Peyer's patch (tissue), 4 donors: Measurements from ENCODE around the gene WBP2. TPM values are rescaled to one million over a fixed set of nuclear protein-coding genes. Genes with fewer than 3 reads are reported as not detected.
"Not testable (repeated sequence)": the region's sequence is repeated elsewhere in the genome, so short reads cannot be mapped to it uniquely, and the experiment has no call there.

Experiments
- DNase-seq, 3 donors: peaks; one replicate each; pipeline ENCODE4 v3.0.0-alpha.2; 2017 to 2019
- H3K27ac ChIP-seq, 4 donors: fragments of 200-600 bp; sonication (generic); one replicate each; pipeline ENCODE4 v1.5.1; 2016 to 2019
- H3K27me3 ChIP-seq, 2 donors: fragments of 200-600 bp; sonication (generic); one replicate each; pipeline ENCODE4 v1.5.1; 2019
- H3K36me3 ChIP-seq, 3 donors: fragments of 200-600 bp; sonication (generic); one replicate each; pipeline ENCODE4 v1.5.1; 2016 to 2019
- H3K4me1 ChIP-seq, 4 donors: fragments of 200-600 bp; sonication (generic); one replicate each; pipeline ENCODE4 v1.5.1; 2016 to 2019
- H3K4me3 ChIP-seq, 4 donors: fragments of 200-600 bp; sonication (generic); 1 replicate in 3 of 4; 2 replicates in 1 of 4; pipeline ENCODE4 v1.5.1; 2016 to 2019; ENCODE audit warnings: mild to moderate bottlenecking in 1 of 4
- H3K9me3 ChIP-seq, 4 donors: fragments of 200-600 bp; sonication (generic); one replicate each; pipeline ENCODE4 v1.5.1; 2016 to 2019; ENCODE audit warnings: mild to moderate bottlenecking in 1 of 4
- CTCF ChIP-seq, 6 experiments: fragments of 450-650 bp in 4 of 6; fragments of 200-600 bp in 2 of 6; sonication (generic) in 1 of 6; IDR thresholded peaks; one replicate each; pipeline ENCODE4 v1.5.1; 2017 to 2019; ENCODE audit warnings: antibody characterized with exemption in 6 of 6, mild to moderate bottlenecking in 3 of 6, moderate library complexity in 1 of 6
- POLR2A ChIP-seq, 2 donors: fragments of 450-650 bp; IDR thresholded peaks; one replicate each; pipeline ENCODE4 v1.5.1; 2017; ENCODE audit warnings: antibody characterized with exemption in 2 of 2, mild to moderate bottlenecking in 2 of 2, moderate library complexity in 2 of 2
- total RNA-seq, 4 donors: library from RNA; depleted of rRNA; stranded (reverse); fragments of >200 nt; gene quantifications; one replicate each; pipeline ENCODE4 v1.1.0, GENCODE V29; 2016

Gene WBP2
- total RNA-seq, 4 donors from 2014 or later = 45.4 to 61.4 (median 53.7) TPM

- TF ChIP-seq CTCF (IDR thresholded peaks at IDR 0.05) (no peak), POLR2A (IDR thresholded peaks at IDR 0.05) (no peak)
- Histone ChIP-seq H3K9me3 (no peaks in the 10 kb centered on the region), H3K4me3 (no peak overlapping the region), H3K36me3 (peaks cover 0 to 18% (median 0%) of the 10 kb centered on the region in 3 donors), H3K27ac (peak overlapping the region; percentile 86 to 95 (median 92)), H3K27me3 (no peaks in the 10 kb centered on the region), H3K4me1 (peaks cover 4 to 59% (median 29%) of the 10 kb centered on the region in 4 donors)
- no peak for DNase-seq
These were observed 19.4 kb upstream of the WBP2 start for GRCh38 chr17:75874323-75875181.

GRCh38 chr17:75873587-75874322 is 18.6 kb upstream of the WBP2 start:
- Histone ChIP-seq H3K27ac (peak overlapping the region; percentile 64 to 95 (median 81)), H3K9me3 (no peaks in the 10 kb centered on the region), H3K4me3 (no peak overlapping the region), H3K36me3 (peaks cover 0 to 18% (median 0%) of the 10 kb centered on the region in 3 donors), H3K27me3 (no peaks in the 10 kb centered on the region), H3K4me1 (peaks cover 7 to 67% (median 29%) of the 10 kb centered on the region in 4 donors)
- TF ChIP-seq POLR2A (IDR thresholded peaks at IDR 0.05) (no peak), CTCF (IDR thresholded peaks at IDR 0.05) (no peak)
- no peak for DNase-seq

GRCh38 chr17:75872434-75873351 is 17.6 kb upstream of the WBP2 start:
- peaks cover 7 to 68% (median 22%) of the 10 kb centered on the region in 4 donors for H3K4me1 ChIP-seq
- H3K36me3 ChIP-seq = peaks cover 0 to 18% (median 0%) of the 10 kb centered on the region in 3 donors
- no peaks in the 10 kb centered on the region for H3K9me3 ChIP-seq
- no peak overlapping the region for H3K4me3 ChIP-seq
- DNase-seq = peak; percentile 56 to 84 (median 69)
- peak overlapping the region; percentile 64 to 95 (median 76) for H3K27ac ChIP-seq
- no peaks in the 10 kb centered on the region for H3K27me3 ChIP-seq
- TF ChIP-seq CTCF (IDR thresholded peaks at IDR 0.05) (no peak), POLR2A (IDR thresholded peaks at IDR 0.05) (no peak)

GRCh38 chr17:75870228-75870627 is 15.1 kb upstream of the WBP2 start:
- peaks cover 0 to 50% (median 5%) of the 10 kb centered on the region in 4 donors for H3K4me1 ChIP-seq

DNA sequence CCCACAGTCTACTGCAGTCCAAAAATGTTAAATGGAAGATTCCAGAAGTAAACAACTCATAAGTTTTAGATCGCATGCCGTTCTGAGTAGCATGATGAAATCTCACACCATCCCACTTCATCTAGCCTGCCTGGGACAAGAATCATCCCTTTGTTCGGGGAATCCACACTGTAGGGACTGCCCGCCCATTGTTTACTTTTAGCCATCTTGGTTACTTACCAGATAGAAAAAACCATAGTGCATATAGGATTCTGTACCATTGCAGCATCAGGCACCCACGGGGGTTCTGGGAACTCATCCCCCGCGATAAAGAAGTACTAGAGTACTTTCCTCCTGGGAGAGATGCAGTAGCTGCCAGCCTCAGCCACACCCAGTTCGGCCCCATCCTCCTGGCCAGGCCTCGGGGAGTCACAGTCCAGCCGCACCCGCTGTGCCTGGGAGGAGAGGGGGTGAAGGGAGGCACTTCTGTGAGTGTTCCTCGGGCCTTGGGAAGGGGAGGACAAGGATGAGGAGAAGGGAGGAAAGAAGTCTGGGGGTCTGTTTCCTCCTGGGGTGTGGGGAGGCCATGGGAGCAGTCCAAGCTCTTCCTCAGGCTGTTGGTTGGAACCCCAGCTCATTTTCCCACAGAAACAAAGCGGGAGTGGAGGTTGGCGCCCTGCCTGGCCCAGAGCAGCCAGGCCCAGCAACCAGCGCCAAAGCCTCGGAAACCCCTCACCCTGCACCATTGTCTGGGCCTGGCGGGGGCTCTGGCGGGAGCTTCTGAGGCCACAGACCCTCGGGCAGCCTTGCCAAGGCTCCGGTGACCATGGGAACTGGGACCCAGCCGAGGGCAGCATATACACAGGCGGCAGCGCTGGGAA is 14.4 kb upstream of the WBP2 start:
- Histone ChIP-seq H3K4me1 (peaks cover 0 to 43% (median 5%) of the 10 kb centered on the region in 4 donors), H3K9me3 (no peaks in the 10 kb centered on the region), H3K4me3 (peak overlapping the region in 1 of 4 donors; percentile 8), H3K36me3 (peaks cover 0 to 9% (median 0%) of the 10 kb centered on the region in 3 donors), H3K27me3 (no peaks in the 10 kb centered on the region), H3K27ac (peak overlapping the region; percentile 68 to 87 (median 76))
- TF ChIP-seq CTCF (IDR thresholded peaks at IDR 0.05) (no peak), POLR2A (IDR thresholded peaks at IDR 0.05) (no peak)
- peak in 2 of 3 donors; percentile 83 to 86 for DNase-seq

More at GRCh38 chr17:75870228-75870627, 15.1 kb upstream of the WBP2 start:
- Histone ChIP-seq H3K36me3 (peaks cover 0 to 16% (median 0%) of the 10 kb centered on the region in 3 donors), H3K27ac (peak overlapping the region; percentile 68 to 87 (median 76))
- not testable (repeated sequence) for H3K9me3 ChIP-seq, H3K27me3 ChIP-seq, DNase-seq, H3K4me3 ChIP-seq

DNA sequence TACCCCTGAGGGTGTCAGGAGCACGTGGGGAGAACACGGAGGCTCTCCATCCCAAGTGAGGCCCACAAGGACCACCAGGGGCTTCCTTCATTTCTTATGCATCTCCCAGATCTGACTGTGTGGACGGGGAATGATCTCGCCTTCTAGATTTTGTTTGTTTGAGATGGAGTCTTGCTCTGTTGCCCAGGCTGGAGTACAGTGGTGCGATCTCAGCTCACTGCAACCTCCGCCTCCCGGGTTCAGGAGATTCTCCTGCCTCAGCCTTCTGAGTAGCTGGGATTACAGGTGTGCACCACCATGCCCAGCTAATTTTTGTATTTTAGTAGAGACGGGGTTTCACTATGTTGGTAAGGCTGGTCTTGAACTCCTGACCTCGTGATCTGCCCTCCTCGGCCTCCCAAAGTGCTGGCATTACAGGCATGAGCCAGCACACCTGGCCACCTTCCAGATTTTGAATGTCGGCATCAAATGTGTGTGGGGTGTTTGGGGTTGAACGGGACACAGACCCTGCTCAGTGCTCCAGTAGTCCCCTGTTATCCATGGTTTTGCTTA is 13.7 kb upstream of the WBP2 start:
- Histone ChIP-seq H3K27ac (peak overlapping the region; percentile 55 to 87 (median 76)), H3K4me1 (peaks cover 0 to 37% (median 7%) of the 10 kb centered on the region in 4 donors)
- not testable (repeated sequence) for H3K27me3 ChIP-seq, H3K36me3 ChIP-seq, H3K9me3 ChIP-seq, DNase-seq, H3K4me3 ChIP-seq

- Histone ChIP-seq H3K4me1 (peaks cover 0 to 19% (median 4%) of the 10 kb centered on the region in 4 donors), H3K27ac (peak overlapping the region; percentile 43 to 76 (median 66))
- not testable (repeated sequence) for H3K27me3 ChIP-seq, H3K4me3 ChIP-seq, DNase-seq, H3K9me3 ChIP-seq, H3K36me3 ChIP-seq
These were observed 10.5 kb upstream of the WBP2 start for GRCh38 chr17:75865404-75866188.
